ENCODE measurements around the gene LAMA2. TPM values are rescaled to one million over a fixed set of nuclear protein-coding genes. Genes with fewer than 3 reads are reported as not detected.

The LAMA2 gene
- total and polyA plus RNA-seq, 7 experiments from 2014 or later: 0.02 to 0.59 (median 0.35) TPM; not detected in 4

GRCh38 chr6:128883906-128884305, 968 bp downstream of the LAMA2 start:
- no peaks in the 10 kb centered on the region for H3K36me3 ChIP-seq (ENCODE audit: control insufficient read depth in 2 of 3, insufficient read depth in 3 of 3, low read length in 3 of 3)
- Mint-ChIP-seq H3K27me3 (peaks cover 28 to 50% (median 34%) of the 10 kb centered on the region in 5 donors), H3K4me3 (no peak overlapping the region), H3K27ac (no peak overlapping the region), H3K4me1 (peaks cover 0 to 13% (median 9%) of the 10 kb centered on the region in 7 donors), H3K9me3 (no peaks in the 10 kb centered on the region), H3K36me3 (no peaks in the 10 kb centered on the region)
- intact Hi-C loops (cut with micrococcal nuclease): no loop called here
- H3K9me3 ChIP-seq (ENCODE audit: control insufficient read depth in 2 of 3, low read length in 3 of 3): no peaks in the 10 kb centered on the region
- POLR2A ChIA-PET: no interaction called here
- no peak for ATAC-seq
- CTCF ChIA-PET: no interaction called here
- H3K27ac ChIP-seq (ENCODE audit: low read depth, low read length): no peak overlapping the region
- no peaks in the 10 kb centered on the region for H3K4me1 ChIP-seq (ENCODE audit: control insufficient read depth in 2 of 2, insufficient read depth in 2 of 2, low read length in 2 of 2)
- no peaks in the 10 kb centered on the region for H3K27me3 ChIP-seq (ENCODE audit: control insufficient read depth in 2 of 2, insufficient read depth in 2 of 2, low read length in 2 of 2)
- no peak overlapping the region for H3K4me3 ChIP-seq (ENCODE audit: low read length)
- no peak for DNase-seq

- Histone ChIP-seq H3K4me3 (ENCODE audit: low read length) (no peak overlapping the region), H3K27me3 (ENCODE audit: control insufficient read depth in 2 of 2, insufficient read depth in 2 of 2, low read length in 2 of 2) (no peaks in the 10 kb centered on the region), H3K36me3 (ENCODE audit: control insufficient read depth in 2 of 3, insufficient read depth in 3 of 3, low read length in 3 of 3) (no peaks in the 10 kb centered on the region), H3K9me3 (ENCODE audit: control insufficient read depth in 2 of 3, low read length in 3 of 3) (no peaks in the 10 kb centered on the region), H3K4me1 (ENCODE audit: control insufficient read depth in 2 of 2, insufficient read depth in 2 of 2, low read length in 2 of 2) (no peaks in the 10 kb centered on the region), H3K27ac (ENCODE audit: low read depth, low read length) (no peak overlapping the region)
- H3K27ac Mint-ChIP-seq: no peak overlapping the region
- H3K36me3 Mint-ChIP-seq: no peaks in the 10 kb centered on the region
- POLR2A ChIA-PET: no interaction called here
- peaks cover 0 to 2% (median 0%) of the 10 kb centered on the region in 11 donors for H3K9me3 Mint-ChIP-seq
- H3K4me1 Mint-ChIP-seq: peaks cover 0 to 13% (median 9%) of the 10 kb centered on the region in 7 donors
- no peak for ATAC-seq
- CTCF ChIA-PET: no interaction called here
- no peak overlapping the region for H3K4me3 Mint-ChIP-seq
- peaks cover 30 to 45% (median 34%) of the 10 kb centered on the region in 5 donors for H3K27me3 Mint-ChIP-seq
- no peak for DNase-seq
- intact Hi-C loops (cut with micrococcal nuclease): no loop called here
These were observed 2.4 kb downstream of the LAMA2 start for GRCh38 chr6:128885381-128885780.

GRCh38 chr6:128886706-128887105, 3.8 kb downstream of the LAMA2 start:
- H3K27ac ChIP-seq (ENCODE audit: low read depth, low read length): no peak overlapping the region
- ChIA-PET POLR2A (no interaction called here), CTCF (interaction anchor here (0.7 kb wide), 1 partner anchor 1510 kb away, joined by 3 read pairs; no protein-coding TSS in a partner anchor)
- H3K27ac Mint-ChIP-seq: no peak overlapping the region
- H3K4me1 ChIP-seq (ENCODE audit: control insufficient read depth in 2 of 2, insufficient read depth in 2 of 2, low read length in 2 of 2): no peaks in the 10 kb centered on the region
- intact Hi-C loops (cut with micrococcal nuclease): no loop called here
- H3K36me3 Mint-ChIP-seq: no peaks in the 10 kb centered on the region
- no peaks in the 10 kb centered on the region for H3K9me3 ChIP-seq (ENCODE audit: control insufficient read depth in 2 of 3, low read length in 3 of 3)
- DNase-seq (no peak), ATAC-seq (no peak)
- H3K4me3 ChIP-seq (ENCODE audit: low read length): no peak overlapping the region
- H3K9me3 Mint-ChIP-seq: peaks cover 0 to 2% (median 0%) of the 10 kb centered on the region in 11 donors
- peaks cover 27 to 41% (median 30%) of the 10 kb centered on the region in 5 donors for H3K27me3 Mint-ChIP-seq
- no peaks in the 10 kb centered on the region for H3K27me3 ChIP-seq (ENCODE audit: control insufficient read depth in 2 of 2, insufficient read depth in 2 of 2, low read length in 2 of 2)
- no peaks in the 10 kb centered on the region for H3K36me3 ChIP-seq (ENCODE audit: control insufficient read depth in 2 of 3, insufficient read depth in 3 of 3, low read length in 3 of 3)
- no peak overlapping the region for H3K4me3 Mint-ChIP-seq
- H3K4me1 Mint-ChIP-seq: peaks cover 0 to 13% (median 9%) of the 10 kb centered on the region in 7 donors

- no peaks in the 10 kb centered on the region for H3K4me1 ChIP-seq (ENCODE audit: control insufficient read depth in 2 of 2, insufficient read depth in 2 of 2, low read length in 2 of 2)
These were observed 5.7 kb downstream of the LAMA2 start for GRCh38 chr6:128888444-128889175.

GRCh38 chr6:128889870-128890269, 6.9 kb downstream of the LAMA2 start:
- ChIA-PET POLR2A (no interaction called here), CTCF (no interaction called here)
- DNase-seq (no peak), ATAC-seq (no peak)
- H3K27me3 Mint-ChIP-seq: peaks cover 3 to 22% (median 12%) of the 10 kb centered on the region in 5 donors
- H3K4me1 Mint-ChIP-seq: no peaks in the 10 kb centered on the region
- intact Hi-C loops (cut with micrococcal nuclease): no loop called here
- H3K27ac Mint-ChIP-seq: no peak overlapping the region
- H3K27ac ChIP-seq (ENCODE audit: low read depth, low read length): no peak overlapping the region
- H3K9me3 ChIP-seq (ENCODE audit: control insufficient read depth in 2 of 3, low read length in 3 of 3): no peaks in the 10 kb centered on the region
- H3K9me3 Mint-ChIP-seq: peaks cover 0 to 7% (median 0%) of the 10 kb centered on the region in 11 donors
- no peaks in the 10 kb centered on the region for H3K36me3 Mint-ChIP-seq
- H3K4me3 Mint-ChIP-seq: no peak overlapping the region
- no peaks in the 10 kb centered on the region for H3K36me3 ChIP-seq (ENCODE audit: control insufficient read depth in 2 of 3, insufficient read depth in 3 of 3, low read length in 3 of 3)
- H3K4me1 ChIP-seq (ENCODE audit: control insufficient read depth in 2 of 2, insufficient read depth in 2 of 2, low read length in 2 of 2): no peaks in the 10 kb centered on the region
- no peak overlapping the region for H3K4me3 ChIP-seq (ENCODE audit: low read length)
- no peaks in the 10 kb centered on the region for H3K27me3 ChIP-seq (ENCODE audit: control insufficient read depth in 2 of 2, insufficient read depth in 2 of 2, low read length in 2 of 2)

More at GRCh38 chr6:128888444-128889175, 5.7 kb downstream of the LAMA2 start:
- H3K27ac Mint-ChIP-seq: no peak overlapping the region
- no peak for ATAC-seq
- no peaks in the 10 kb centered on the region for H3K36me3 Mint-ChIP-seq
- Histone ChIP-seq H3K4me3 (ENCODE audit: low read length) (no peak overlapping the region), H3K27ac (ENCODE audit: low read depth, low read length) (no peak overlapping the region), H3K27me3 (ENCODE audit: control insufficient read depth in 2 of 2, insufficient read depth in 2 of 2, low read length in 2 of 2) (no peaks in the 10 kb centered on the region), H3K9me3 (ENCODE audit: control insufficient read depth in 2 of 3, low read length in 3 of 3) (no peaks in the 10 kb centered on the region), H3K36me3 (ENCODE audit: control insufficient read depth in 2 of 3, insufficient read depth in 3 of 3, low read length in 3 of 3) (no peaks in the 10 kb centered on the region)
- no peak overlapping the region for H3K4me3 Mint-ChIP-seq
- ChIA-PET POLR2A (no interaction called here), CTCF (no interaction called here)
- peaks cover 11 to 31% (median 18%) of the 10 kb centered on the region in 5 donors for H3K27me3 Mint-ChIP-seq
- DNase-seq: no peak
- intact Hi-C loops (cut with micrococcal nuclease): no loop called here
- H3K9me3 Mint-ChIP-seq: peaks cover 0 to 2% (median 0%) of the 10 kb centered on the region in 11 donors
- H3K4me1 Mint-ChIP-seq: no peaks in the 10 kb centered on the region

GRCh38 chr6:128892079-128892478, 9.1 kb downstream of the LAMA2 start:
- no peak for DNase-seq
- Mint-ChIP-seq H3K4me3 (no peak overlapping the region), H3K27me3 (peaks cover 0 to 10% (median 7%) of the 10 kb centered on the region in 5 donors), H3K9me3 (peaks cover 0 to 8% (median 0%) of the 10 kb centered on the region in 11 donors), H3K36me3 (no peaks in the 10 kb centered on the region), H3K4me1 (no peaks in the 10 kb centered on the region), H3K27ac (no peak overlapping the region)
- Histone ChIP-seq H3K4me1 (ENCODE audit: control insufficient read depth in 2 of 2, insufficient read depth in 2 of 2, low read length in 2 of 2) (no peaks in the 10 kb centered on the region), H3K9me3 (ENCODE audit: control insufficient read depth in 2 of 3, low read length in 3 of 3) (no peaks in the 10 kb centered on the region), H3K36me3 (ENCODE audit: control insufficient read depth in 2 of 3, insufficient read depth in 3 of 3, low read length in 3 of 3) (no peaks in the 10 kb centered on the region), H3K27ac (ENCODE audit: low read depth, low read length) (no peak overlapping the region), H3K27me3 (ENCODE audit: control insufficient read depth in 2 of 2, insufficient read depth in 2 of 2, low read length in 2 of 2) (no peaks in the 10 kb centered on the region), H3K4me3 (ENCODE audit: low read length) (no peak overlapping the region)
- no peak for ATAC-seq
- intact Hi-C loops (cut with micrococcal nuclease): no loop called here
- ChIA-PET CTCF (no interaction called here), POLR2A (no interaction called here)
